ENCODE data around the gene NAA80. TPM values are rescaled to one million over a fixed set of nuclear protein-coding genes. Genes with fewer than 3 reads are reported as not detected.
A peak's percentile ranks its signal among the peaks of the same experiment; 100 is the strongest.

The NAA80 gene
- total RNA-seq, 1 donor: 6.5 TPM

DNA sequence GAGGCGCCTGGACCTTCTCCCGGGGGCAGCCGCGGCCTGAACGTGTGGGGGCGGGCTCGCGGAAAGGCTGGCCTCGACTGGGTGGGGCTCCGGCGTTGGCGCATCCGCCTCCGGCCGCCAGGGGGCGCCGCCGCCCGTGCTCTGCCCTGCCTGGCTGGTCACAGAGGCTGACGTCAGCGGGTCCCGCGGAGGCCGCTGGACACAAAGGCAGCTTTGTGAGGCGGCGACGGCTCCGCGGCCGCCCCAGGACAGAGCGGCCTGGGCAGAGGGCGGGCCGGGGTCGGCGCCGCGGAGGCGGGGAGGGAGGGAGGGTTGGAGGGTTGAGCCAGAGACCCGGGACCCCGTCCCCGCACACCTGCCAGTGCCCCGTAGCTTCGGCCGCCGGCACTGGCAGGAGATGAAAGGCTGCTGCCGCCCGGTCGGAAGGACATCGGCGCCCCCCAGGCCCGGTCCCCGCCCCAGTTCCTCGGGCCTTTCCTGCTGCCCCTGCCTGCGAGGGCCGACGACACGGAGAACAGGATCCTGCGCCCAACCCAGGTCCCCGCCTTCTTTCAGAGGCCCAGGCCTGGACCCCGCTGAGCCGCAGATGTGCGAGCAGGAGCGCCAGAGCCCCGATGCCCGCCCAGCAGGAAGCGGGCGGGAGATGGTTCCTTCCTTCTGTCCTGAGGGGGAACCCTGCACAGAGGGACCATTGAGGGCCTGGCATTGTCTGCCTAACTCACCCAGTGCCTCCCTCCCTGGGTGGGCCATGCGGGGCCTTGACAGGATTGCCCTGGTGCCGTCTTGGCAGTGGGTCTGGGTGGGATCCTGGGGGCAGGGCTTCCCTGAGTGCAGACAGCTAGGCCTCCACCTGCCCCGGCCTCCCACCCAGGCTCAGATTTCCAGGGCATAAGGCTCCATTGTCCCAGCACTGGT lies 38.9 kb downstream of the NAA80 start:
- peak; percentile 89 for DNase-seq (ENCODE audit: low read depth)
- H3K4me3 ChIP-seq (ENCODE audit: low read depth, low read length): peak overlapping the region; percentile 60
- TF ChIP-seq, protein P1, sequence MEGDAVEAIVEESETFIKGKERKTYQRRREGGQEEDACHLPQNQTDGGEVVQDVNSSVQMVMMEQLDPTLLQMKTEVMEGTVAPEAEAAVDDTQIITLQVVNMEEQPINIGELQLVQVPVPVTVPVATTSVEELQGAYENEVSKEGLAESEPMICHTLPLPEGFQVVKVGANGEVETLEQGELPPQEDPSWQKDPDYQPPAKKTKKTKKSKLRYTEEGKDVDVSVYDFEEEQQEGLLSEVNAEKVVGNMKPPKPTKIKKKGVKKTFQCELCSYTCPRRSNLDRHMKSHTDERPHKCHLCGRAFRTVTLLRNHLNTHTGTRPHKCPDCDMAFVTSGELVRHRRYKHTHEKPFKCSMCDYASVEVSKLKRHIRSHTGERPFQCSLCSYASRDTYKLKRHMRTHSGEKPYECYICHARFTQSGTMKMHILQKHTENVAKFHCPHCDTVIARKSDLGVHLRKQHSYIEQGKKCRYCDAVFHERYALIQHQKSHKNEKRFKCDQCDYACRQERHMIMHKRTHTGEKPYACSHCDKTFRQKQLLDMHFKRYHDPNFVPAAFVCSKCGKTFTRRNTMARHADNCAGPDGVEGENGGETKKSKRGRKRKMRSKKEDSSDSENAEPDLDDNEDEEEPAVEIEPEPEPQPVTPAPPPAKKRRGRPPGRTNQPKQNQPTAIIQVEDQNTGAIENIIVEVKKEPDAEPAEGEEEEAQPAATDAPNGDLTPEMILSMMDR (IDR thresholded peaks at IDR 0.05; ENCODE audit: insufficient read depth, low read depth, low read length): peak; percentile 94

DNA sequence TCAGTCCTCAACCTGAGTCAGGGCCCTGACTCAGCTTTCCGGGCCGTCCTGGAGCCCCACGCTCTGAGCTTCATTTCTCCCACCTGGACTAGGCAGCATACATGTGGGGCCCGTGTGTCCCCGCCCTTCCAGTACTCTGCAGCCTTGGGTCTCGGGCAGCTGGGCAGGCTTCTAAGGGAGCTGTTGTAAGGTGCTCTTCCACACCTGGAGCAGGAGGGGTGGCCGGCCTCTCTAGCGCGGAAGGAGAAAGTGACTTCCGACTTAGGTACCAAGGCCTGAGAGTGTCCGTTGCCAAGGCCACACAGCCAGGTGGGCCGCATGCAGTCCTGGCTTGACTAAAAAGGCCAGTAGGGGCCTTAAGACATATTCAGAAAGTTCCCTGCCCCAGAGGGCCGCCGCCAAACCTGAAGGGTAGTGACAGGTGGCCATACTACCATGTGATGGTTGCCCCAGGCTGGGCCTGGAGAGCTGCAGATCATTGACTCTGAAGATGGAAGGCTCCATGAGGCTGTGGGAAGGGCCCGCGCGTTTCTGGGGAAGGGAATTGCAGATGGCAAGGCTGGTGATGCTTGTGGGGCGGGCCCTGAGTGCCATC lies 39.7 kb downstream of the NAA80 start:
- no peak overlapping the region for H3K4me3 ChIP-seq (ENCODE audit: low read depth, low read length)
- DNase-seq (ENCODE audit: low read depth): no peak
- TF ChIP-seq, protein P1 (IDR thresholded peaks at IDR 0.05; ENCODE audit: insufficient read depth, low read depth, low read length): no peak

DNA sequence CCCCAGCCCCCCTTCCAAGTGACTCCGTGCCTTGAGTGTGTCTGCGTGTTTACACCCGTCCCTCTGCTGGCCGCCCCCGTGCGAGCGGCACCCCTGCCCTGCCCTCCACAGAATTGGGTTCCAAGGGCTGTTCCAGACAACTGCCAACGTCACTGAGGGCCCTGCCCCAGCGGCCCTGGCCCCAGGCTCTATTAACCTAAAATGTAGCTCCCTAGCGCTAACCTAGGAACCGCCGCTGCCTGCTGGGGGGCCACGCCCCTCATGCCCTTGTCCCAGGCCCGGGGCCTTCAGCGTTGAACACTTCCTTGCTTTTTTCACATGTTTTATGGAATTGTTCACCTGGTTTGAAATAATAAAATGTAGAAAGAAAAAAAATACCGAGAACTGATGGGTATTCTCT lies 40.2 kb downstream of the NAA80 start:
- H3K4me3 ChIP-seq (ENCODE audit: low read depth, low read length): no peak overlapping the region
- no peak for DNase-seq (ENCODE audit: low read depth)
- TF ChIP-seq, protein P1 (IDR thresholded peaks at IDR 0.05; ENCODE audit: insufficient read depth, low read depth, low read length): no peak

DNA sequence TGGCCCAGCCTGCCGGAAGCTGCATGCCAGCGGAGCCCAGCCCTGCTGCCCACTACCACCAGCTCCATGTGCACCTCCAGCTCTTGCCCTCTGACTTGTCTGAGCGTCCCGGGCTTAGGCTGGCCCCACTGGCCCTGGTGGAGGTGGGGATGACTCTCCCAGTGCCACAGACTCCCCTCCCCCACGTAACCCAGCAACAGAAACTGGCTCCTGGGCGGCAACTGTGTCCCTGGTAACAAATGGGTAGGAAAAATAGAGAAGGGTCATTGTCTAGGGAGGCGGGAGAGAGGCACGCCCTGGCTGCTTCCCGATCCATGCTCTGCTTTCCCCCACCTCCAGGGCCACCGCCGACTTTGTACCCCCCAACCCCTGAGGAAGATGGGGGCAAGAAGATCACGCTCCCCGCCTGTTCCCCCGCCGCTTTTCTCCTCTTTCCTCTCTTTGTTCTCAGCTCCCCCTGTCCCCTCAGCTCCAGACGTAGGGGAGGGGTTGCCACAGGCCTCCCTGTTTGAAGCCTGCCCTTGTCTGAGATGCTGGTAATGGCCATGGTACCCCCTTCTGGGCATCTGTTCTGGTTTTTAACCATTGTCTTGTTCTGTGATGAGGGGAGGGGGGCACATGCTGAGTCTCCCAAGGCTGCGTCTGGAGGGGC lies 41.0 kb downstream of the NAA80 start:
- DNase-seq (ENCODE audit: low read depth): no peak
- no peak overlapping the region for H3K4me3 ChIP-seq (ENCODE audit: low read depth, low read length)
- TF ChIP-seq, protein P1 (IDR thresholded peaks at IDR 0.05; ENCODE audit: insufficient read depth, low read depth, low read length): no peak

DNA sequence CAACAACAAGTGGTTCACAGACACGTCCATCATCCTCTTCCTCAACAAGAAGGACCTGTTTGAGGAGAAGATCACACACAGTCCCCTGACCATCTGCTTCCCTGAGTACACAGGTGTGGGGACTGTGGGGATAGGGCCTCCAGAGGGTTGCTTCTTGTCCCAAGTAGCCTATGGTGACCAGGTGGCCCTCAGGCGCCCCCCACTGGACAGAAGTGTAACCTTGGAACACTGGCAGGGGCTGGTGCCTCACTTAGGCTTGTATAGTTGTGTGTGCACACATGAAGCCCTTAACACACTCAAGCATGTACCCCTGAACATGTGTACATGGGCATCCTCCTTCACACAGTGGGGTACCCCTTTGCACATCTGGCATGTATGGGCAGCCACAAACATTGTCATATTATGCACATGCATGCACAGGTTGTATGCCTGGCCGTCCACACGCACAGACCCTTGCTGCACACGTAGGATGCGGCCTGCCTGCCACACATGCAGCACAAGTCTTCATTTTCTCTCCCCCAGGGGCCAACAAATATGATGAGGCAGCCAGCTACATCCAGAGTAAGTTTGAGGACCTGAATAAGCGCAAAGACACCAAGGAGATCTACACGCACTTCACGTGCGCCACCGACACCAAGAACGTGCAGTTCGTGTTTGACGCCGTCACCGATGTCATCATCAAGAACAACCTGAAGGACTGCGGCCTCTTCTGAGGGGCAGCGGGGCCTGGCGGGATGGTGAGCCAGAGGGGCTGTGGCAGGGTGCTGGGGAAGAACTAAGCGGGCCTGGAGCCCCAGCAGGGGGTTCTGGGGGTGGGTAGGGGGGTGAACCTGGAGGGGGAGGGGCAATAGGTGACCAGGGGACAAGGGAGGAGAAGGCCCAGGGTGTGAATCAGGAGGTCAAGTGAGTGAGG lies 42.0 kb downstream of the NAA80 start:
- no peak overlapping the region for H3K4me3 ChIP-seq (ENCODE audit: low read depth, low read length)
- peak; percentile 42 for DNase-seq (ENCODE audit: low read depth)
- TF ChIP-seq, protein P1 (IDR thresholded peaks at IDR 0.05; ENCODE audit: insufficient read depth, low read depth, low read length): peak; percentile 67

DNA sequence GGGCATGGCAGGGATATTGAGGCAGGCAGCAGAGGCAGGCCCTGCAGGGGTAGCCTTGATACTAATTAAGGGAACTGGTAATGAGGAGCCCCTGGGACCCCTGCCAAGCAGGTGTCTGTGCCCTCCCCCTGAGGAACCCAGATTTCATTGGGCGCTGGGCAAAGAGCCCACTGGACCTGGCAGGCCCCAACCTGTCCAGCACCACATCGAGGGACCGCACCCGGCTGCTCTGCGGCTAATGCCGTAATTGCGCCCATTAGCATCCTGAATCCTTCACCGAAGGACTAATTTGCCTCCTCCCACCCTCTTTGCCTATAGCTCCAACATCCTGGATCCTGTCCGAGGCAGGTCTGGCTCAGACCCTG lies 44.0 kb downstream of the NAA80 start:
- TF ChIP-seq, protein P1 (IDR thresholded peaks at IDR 0.05; ENCODE audit: insufficient read depth, low read depth, low read length): no peak
- H3K4me3 ChIP-seq (ENCODE audit: low read depth, low read length): no peak overlapping the region
- DNase-seq (ENCODE audit: low read depth): no peak

All from fibroblast of villous mesenchyme (primary cell).